Upper lobe of left lung (tissue), 6 donors: ENCODE data around the gene SELENOO. TPM values are rescaled to one million over a fixed set of nuclear protein-coding genes. Genes with fewer than 3 reads are reported as not detected.
"Not testable (repeated sequence)": the region's sequence is repeated elsewhere in the genome, so short reads cannot be mapped to it uniquely, and the experiment has no call there.

Experiments
- ATAC-seq, 2 donors: fragments of 200-7000 bp; cut with Tn5 transposase; one replicate each; pipeline ENCODE4 v1.9.1; 2022; ENCODE audit warnings: mild to moderate bottlenecking in 2 of 2, moderate library complexity in 2 of 2; ENCODE audit not compliant: low FRiP score in 2 of 2
- DNase-seq, 2 donors: peaks; one replicate each; pipeline ENCODE4 v3.0.0-alpha.2; 2019 to 2020
- H3K27ac ChIP-seq, 4 donors: fragments of 200-600 bp; sonication (generic); one replicate each; pipeline ENCODE4 v1.5.1; 2016 to 2019
- H3K27me3 ChIP-seq, 4 donors: fragments of 200-600 bp; sonication (generic); one replicate each; pipeline ENCODE4 v1.5.1; 2017 to 2019
- H3K36me3 ChIP-seq, 4 donors: fragments of 200-600 bp; sonication (generic); one replicate each; pipeline ENCODE4 v1.5.1; 2016 to 2019
- H3K4me1 ChIP-seq, 4 donors: fragments of 200-600 bp; sonication (generic); one replicate each; pipeline ENCODE4 v1.5.1; 2018 to 2019
- H3K4me3 ChIP-seq, 4 donors: fragments of 200-600 bp; sonication (generic); one replicate each; pipeline ENCODE4 v1.5.1; 2017 to 2019; ENCODE audit warnings: mild to moderate bottlenecking in 2 of 4, moderate library complexity in 1 of 4
- H3K9me3 ChIP-seq, 4 donors: fragments of 200-600 bp; sonication (generic); one replicate each; pipeline ENCODE4 v1.5.1; 2018 to 2019
- CTCF ChIP-seq, 6 experiments: fragments of 450-650 bp in 4 of 6; fragments of 200-600 bp in 2 of 6; sonication (generic) in 2 of 6; IDR thresholded peaks; one replicate each; pipeline ENCODE4 v1.5.1; 2016 to 2019; ENCODE audit warnings: antibody characterized with exemption in 6 of 6
- EP300 ChIP-seq, 4 donors: sonication (generic); formaldehyde crosslinking; IDR thresholded peaks; one replicate each; pipeline ENCODE4 v1.5.1; 2017; ENCODE audit warnings: antibody characterized with exemption in 4 of 4, control low read depth in 2 of 4
- POLR2A ChIP-seq, 4 donors: fragments of 450-650 bp; IDR thresholded peaks; one replicate each; pipeline ENCODE4 v1.5.1; 2016 to 2017; ENCODE audit warnings: antibody characterized with exemption in 4 of 4, mild to moderate bottlenecking in 2 of 4
- POLR2AphosphoS5 ChIP-seq, 2 donors: sonication (generic); formaldehyde crosslinking; IDR thresholded peaks; one replicate each; pipeline ENCODE4 v1.5.1; 2017; ENCODE audit warnings: antibody characterized with exemption in 2 of 2
- WGBS, 2 donors: methylation state at CpG; one replicate each; pipeline ENCODE4 v1.1.5; 2017 to 2018; 5-methylcytosine and 5-hydroxymethylcytosine counted together
- total RNA-seq, 6 donors: library from RNA; depleted of rRNA in 4 of 6; stranded (reverse); fragments of >200 nt in 4 of 6; gene quantifications; one replicate each; pipeline versions ENCODE4 v1.1.0 to v1.2.1, GENCODE V29; 2016 to 2021
- donor health status: DM: no; HTN: no; CAD: no; lungs with moderate emphysema.
- donor health status: DM: no; HTN: yes; CAD: no; lungs with severe emphysema.

Gene SELENOO
- total RNA-seq, 6 donors from 2014 or later = 23.1 to 102 (median 28.9) TPM

- peaks cover 0 to 14% (median 6%) of the 10 kb centered on the region in 4 donors for H3K27me3 ChIP-seq
- H3K27ac ChIP-seq = no peak overlapping the region
- 95% methylated on average over 9 to 28 of the region's 28 CpGs for WGBS, 2 donors
- no peaks in the 10 kb centered on the region for H3K9me3 ChIP-seq
- ATAC-seq = no peak
- peaks cover under 1 to 9% (median 6%) of the 10 kb centered on the region in 4 donors for H3K4me1 ChIP-seq
- TF ChIP-seq EP300 (IDR thresholded peaks at IDR 0.05) = no peak
- no peak overlapping the region for H3K4me3 ChIP-seq
- DNase-seq = peak in 1 of 2 donors; percentile 56
- H3K36me3 ChIP-seq = no peaks in the 10 kb centered on the region
Observed at GRCh38 chr22:50165436-50166123, 35.2 kb upstream of the SELENOO start.

- DNase-seq (no peak), ATAC-seq (no peak)
- Histone ChIP-seq H3K27me3 (peaks cover 0 to 24% (median 9%) of the 10 kb centered on the region in 4 donors), H3K4me3 (no peak overlapping the region), H3K4me1 (peaks cover 7 to 19% (median 10%) of the 10 kb centered on the region in 4 donors), H3K36me3 (no peaks in the 10 kb centered on the region), H3K9me3 (no peaks in the 10 kb centered on the region), H3K27ac (no peak overlapping the region)
- TF ChIP-seq POLR2AphosphoS5 (IDR thresholded peaks at IDR 0.05) (no peak), POLR2A (IDR thresholded peaks at IDR 0.05) (no peak), EP300 (IDR thresholded peaks at IDR 0.05) (no peak), CTCF (IDR thresholded peaks at IDR 0.05) (no peak)
- WGBS, 2 donors = 63% methylated on average over 11 of the region's 11 CpGs
Observed at GRCh38 chr22:50167689-50168489, 32.9 kb upstream of the SELENOO start.

DNA sequence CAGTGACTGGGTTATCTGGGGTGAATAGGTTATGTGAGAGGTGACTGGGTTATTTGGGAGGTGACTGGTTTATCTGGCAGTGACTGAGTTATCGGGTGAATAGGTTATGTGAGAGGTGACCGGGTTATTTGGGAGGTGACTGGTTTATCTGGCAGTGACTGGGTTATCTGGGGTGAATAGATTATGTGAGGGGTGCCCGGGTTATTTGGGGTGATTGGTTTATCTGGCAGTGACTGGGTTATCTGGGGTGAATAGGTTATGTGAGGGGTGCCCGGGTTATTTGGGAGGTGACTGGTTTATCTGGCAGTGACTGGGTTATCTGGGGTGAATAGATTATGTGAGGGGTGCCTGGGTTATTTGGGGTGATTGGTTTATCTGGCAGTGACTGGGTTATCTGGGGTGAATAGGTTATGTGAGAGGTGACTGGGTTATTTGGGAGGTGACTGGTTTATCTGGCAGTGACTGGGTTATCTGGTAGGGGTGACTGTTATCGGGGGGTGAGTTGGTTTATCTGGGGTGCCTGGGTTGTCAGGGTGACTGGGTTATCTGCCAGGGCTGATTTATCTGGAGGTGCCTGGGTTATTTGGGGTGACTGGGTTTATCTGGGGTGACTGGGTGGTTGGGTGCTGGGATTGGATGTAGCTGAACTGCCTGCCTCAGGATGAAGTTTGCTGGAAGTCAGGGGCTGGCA is 32.2 kb upstream of the SELENOO start:
- WGBS, 2 donors = 73 to 74% methylated on average over 5 of the region's 5 CpGs
- ATAC-seq, H3K9me3 ChIP-seq, H3K36me3 ChIP-seq, H3K27ac ChIP-seq, H3K4me3 ChIP-seq, DNase-seq: not testable (repeated sequence)
- peaks cover 0 to 24% (median 9%) of the 10 kb centered on the region in 4 donors for H3K27me3 ChIP-seq
- peaks cover 7 to 19% (median 10%) of the 10 kb centered on the region in 4 donors for H3K4me1 ChIP-seq

DNA sequence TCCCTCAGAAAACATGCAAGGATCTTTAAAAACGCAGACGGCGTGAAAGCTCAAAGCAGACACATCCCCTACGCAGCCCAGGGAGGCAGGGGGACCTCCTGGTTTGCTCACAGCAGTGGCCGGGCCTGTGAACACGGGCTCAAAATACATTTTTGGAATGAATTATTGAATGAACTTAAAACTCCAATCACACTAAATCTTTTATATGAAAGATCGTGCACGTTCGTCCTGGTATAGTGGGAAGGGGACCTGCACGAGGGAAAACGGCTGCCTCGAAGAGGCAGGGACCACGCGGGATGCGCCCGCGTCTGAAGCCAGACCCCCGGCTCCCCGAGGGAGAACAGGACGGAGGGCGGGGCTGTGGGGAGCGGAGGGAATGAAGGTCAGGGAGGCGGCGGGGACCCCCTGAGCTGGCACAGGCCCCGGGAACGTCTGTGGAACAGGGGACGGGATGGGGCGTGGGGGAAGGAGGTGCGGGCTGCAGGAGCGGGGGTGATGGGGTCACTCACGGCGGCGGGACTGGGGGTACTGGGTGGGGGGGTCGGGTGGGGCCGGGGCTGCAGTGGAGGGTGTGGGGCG is 31.5 kb upstream of the SELENOO start:
- Histone ChIP-seq H3K27ac (no peak overlapping the region), H3K4me3 (peak overlapping the region in 3 of 4 donors; percentile 53 to 62 (median 62))
- 13% methylated on average over 30 to 31 of the region's 36 CpGs for WGBS, 2 donors

More for the DNA sequence above, 31.5 kb upstream of the SELENOO start:
- no peaks in the 10 kb centered on the region for H3K9me3 ChIP-seq
- no peaks in the 10 kb centered on the region for H3K36me3 ChIP-seq
- H3K4me1 ChIP-seq = peaks cover 7 to 19% (median 10%) of the 10 kb centered on the region in 4 donors
- ATAC-seq = peak in 1 of 2 donors; percentile 16
- no peak for DNase-seq
- TF ChIP-seq CTCF (IDR thresholded peaks at IDR 0.05) (no peak), POLR2A (IDR thresholded peaks at IDR 0.05) (no peak), EP300 (IDR thresholded peaks at IDR 0.05) (no peak), POLR2AphosphoS5 (IDR thresholded peaks at IDR 0.05) (no peak)
- peaks cover 0 to 24% (median 9%) of the 10 kb centered on the region in 4 donors for H3K27me3 ChIP-seq
